ENCODE measurements around the gene UQCRH. TPM values are rescaled to one million over a fixed set of nuclear protein-coding genes. Genes with fewer than 3 reads are reported as not detected.

The UQCRH gene
- total and polyA plus RNA-seq, 2 of the 13 experiments (the other 11 are each of a cell fraction or from before 2014, with no cell fraction given) = 548 to 556 TPM

DNA sequence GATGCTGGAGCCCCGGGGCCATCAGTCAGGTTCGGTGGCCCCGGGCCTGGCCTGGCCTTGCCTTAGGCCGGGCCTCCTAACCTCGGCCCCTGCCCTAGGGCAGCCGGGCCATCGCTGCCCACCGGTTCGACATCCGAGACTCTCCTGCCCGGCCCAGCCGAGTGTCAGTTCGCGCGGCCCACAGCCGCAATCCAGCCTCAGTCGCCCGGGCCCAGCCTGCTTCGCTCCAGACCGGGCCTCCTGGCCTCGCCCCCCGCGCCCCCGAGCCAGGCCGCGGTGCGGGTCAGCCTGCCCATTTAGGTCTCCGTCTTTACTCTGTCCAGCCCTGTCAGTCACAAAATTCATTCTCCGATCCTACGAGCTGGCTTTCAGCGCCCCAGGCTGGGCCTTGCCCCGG is 859 bp upstream of the UQCRH start (continued):
- TF ChIP-seq, protein P1, sequence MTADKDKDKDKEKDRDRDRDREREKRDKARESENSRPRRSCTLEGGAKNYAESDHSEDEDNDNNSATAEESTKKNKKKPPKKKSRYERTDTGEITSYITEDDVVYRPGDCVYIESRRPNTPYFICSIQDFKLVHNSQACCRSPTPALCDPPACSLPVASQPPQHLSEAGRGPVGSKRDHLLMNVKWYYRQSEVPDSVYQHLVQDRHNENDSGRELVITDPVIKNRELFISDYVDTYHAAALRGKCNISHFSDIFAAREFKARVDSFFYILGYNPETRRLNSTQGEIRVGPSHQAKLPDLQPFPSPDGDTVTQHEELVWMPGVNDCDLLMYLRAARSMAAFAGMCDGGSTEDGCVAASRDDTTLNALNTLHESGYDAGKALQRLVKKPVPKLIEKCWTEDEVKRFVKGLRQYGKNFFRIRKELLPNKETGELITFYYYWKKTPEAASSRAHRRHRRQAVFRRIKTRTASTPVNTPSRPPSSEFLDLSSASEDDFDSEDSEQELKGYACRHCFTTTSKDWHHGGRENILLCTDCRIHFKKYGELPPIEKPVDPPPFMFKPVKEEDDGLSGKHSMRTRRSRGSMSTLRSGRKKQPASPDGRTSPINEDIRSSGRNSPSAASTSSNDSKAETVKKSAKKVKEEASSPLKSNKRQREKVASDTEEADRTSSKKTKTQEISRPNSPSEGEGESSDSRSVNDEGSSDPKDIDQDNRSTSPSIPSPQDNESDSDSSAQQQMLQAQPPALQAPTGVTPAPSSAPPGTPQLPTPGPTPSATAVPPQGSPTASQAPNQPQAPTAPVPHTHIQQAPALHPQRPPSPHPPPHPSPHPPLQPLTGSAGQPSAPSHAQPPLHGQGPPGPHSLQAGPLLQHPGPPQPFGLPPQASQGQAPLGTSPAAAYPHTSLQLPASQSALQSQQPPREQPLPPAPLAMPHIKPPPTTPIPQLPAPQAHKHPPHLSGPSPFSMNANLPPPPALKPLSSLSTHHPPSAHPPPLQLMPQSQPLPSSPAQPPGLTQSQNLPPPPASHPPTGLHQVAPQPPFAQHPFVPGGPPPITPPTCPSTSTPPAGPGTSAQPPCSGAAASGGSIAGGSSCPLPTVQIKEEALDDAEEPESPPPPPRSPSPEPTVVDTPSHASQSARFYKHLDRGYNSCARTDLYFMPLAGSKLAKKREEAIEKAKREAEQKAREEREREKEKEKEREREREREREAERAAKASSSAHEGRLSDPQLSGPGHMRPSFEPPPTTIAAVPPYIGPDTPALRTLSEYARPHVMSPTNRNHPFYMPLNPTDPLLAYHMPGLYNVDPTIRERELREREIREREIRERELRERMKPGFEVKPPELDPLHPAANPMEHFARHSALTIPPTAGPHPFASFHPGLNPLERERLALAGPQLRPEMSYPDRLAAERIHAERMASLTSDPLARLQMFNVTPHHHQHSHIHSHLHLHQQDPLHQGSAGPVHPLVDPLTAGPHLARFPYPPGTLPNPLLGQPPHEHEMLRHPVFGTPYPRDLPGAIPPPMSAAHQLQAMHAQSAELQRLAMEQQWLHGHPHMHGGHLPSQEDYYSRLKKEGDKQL (CRISPR knock-in tag; IDR thresholded peaks at IDR 0.05; ENCODE audit: low read depth) = 0 out of 2 replicates have a peak, but pooled peaks have one; percentile 6
- TF ChIP-seq ZNF446 (CRISPR knock-in tag; IDR thresholded peaks at IDR 0.05) (peak; percentile 80), ZFY (CRISPR knock-in tag; IDR thresholded peaks at IDR 0.05) (peak; percentile 95), ZBTB10 (CRISPR knock-in tag; IDR thresholded peaks at IDR 0.05; ENCODE audit: borderline replicate concordance) (no peak; the same call in 1 of the 2 replicates), TSC22D2 (CRISPR knock-in tag; IDR thresholded peaks at IDR 0.05; ENCODE audit: borderline replicate concordance) (0 out of 2 replicates have a peak, but pooled peaks have one; percentile 14), SMC3 (IDR thresholded peaks at IDR 0.05; ENCODE audit: low read length) (no peak), KDM4B (CRISPR knock-in tag; IDR thresholded peaks at IDR 0.05) (no peak), ZNF432 (CRISPR knock-in tag; IDR thresholded peaks at IDR 0.05; ENCODE audit: borderline replicate concordance) (0 out of 2 replicates have a peak, but pooled peaks have one; percentile 75), SNAI1 (CRISPR knock-in tag; IDR thresholded peaks at IDR 0.05; ENCODE audit: borderline replicate concordance) (peak; percentile 63; the same call in 1 of the 2 replicates), ISX (CRISPR knock-in tag; conservative IDR thresholded peaks at IDR 0.05) (peak; percentile 68; the same call in 1 of the 2 replicates), TCF7L2 (IDR thresholded peaks at IDR 0.05; ENCODE audit: low read depth, low read length) (no peak), ZNF703 (CRISPR knock-in tag; IDR thresholded peaks at IDR 0.05; ENCODE audit: borderline replicate concordance) (0 out of 2 replicates have a peak, but pooled peaks have one; percentile 19), ZNF839 (CRISPR knock-in tag; IDR thresholded peaks at IDR 0.05; ENCODE audit: borderline replicate concordance) (no peak), ZSCAN12 (CRISPR knock-in tag; IDR thresholded peaks at IDR 0.05) (peak; percentile 51; the same call in 1 of the 2 replicates), ZBTB7B (CRISPR knock-in tag; IDR thresholded peaks at IDR 0.05) (peak; percentile 61), DBP (CRISPR knock-in tag; IDR thresholded peaks at IDR 0.05; ENCODE audit: not compliant biosample characterization) (peak; percentile 12), AGO2 (optimal IDR thresholded peaks at IDR 0.05; ENCODE audit: low read depth, low read length) (peak; percentile 65), ZNF468 (CRISPR knock-in tag; IDR thresholded peaks at IDR 0.05) (0 out of 2 replicates have a peak, but pooled peaks have one; percentile 47), NR2F2 (IDR thresholded peaks at IDR 0.05; ENCODE audit: borderline replicate concordance, low read depth) (no peak), MAF1 (CRISPR knock-in tag; IDR thresholded peaks at IDR 0.05; ENCODE audit: borderline replicate concordance) (0 out of 2 replicates have a peak, but pooled peaks have one; percentile 1), SNAPC2 (CRISPR knock-in tag; IDR thresholded peaks at IDR 0.05) (no peak), ZFYVE20 (CRISPR knock-in tag; IDR thresholded peaks at IDR 0.05; ENCODE audit: borderline replicate concordance, low read depth) (peak; percentile 58; the same call in 1 of the 2 replicates)

All from HepG2 (cell line).